ENCODE data around the gene PTBP1.

DNA sequence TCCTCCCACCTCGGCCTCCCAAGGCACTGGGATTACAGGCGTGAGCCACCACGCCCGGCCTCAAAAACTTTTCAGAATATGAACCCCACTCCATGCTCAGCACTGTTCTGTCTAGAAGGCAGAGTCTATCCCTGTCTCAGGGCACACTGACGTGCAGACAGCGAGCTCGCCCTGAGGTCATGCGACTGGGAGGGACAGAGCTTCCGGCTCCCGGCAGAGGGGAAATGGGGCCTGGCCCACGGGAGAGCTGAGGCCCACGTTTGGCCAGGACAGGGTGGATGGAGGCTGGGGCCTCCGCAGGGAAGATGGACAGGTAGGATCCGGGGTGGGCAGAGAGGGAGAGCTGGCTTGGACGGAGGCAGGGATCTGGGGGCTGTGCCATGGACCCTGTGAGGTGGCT, 27.6 kb downstream of the PTBP1 start:
- no peak for TF ChIP-seq CTCF (IDR thresholded peaks at IDR 0.05; ENCODE audit: insufficient read depth, low read length, poor library complexity, severe bottlenecking)
- no peak for TF ChIP-seq EZH2phosphoT487 (conservative IDR thresholded peaks at IDR 0.05; ENCODE audit: low read length)

Data from SU-DHL-6 (cell line).